K562 (cell line): ENCODE measurements around the gene SORT1. TPM values are rescaled to one million over a fixed set of nuclear protein-coding genes. Genes with fewer than 3 reads are reported as not detected.

ENCODE experiments used
- BACH1 ChIP-seq: fragments of 200-800 bp; sonication (Bioruptor generic); IDR thresholded peaks from 2 replicates; pipeline ENCODE4 v1.6.1; 2016; ENCODE audit warnings: missing genetic modification characterization, missing compliant biosample characterization
- CTCF ChIP-seq, 3 experiments: IDR thresholded peaks in 2 of 3; conservative IDR thresholded peaks in 1 of 3; 2 replicates each; pipeline ENCODE4 v1.5.1; 2011 to 2012; ENCODE audit warnings: low read length in 3 of 3, mild to moderate bottlenecking in 3 of 3, control low read depth in 2 of 3, improper control_type of control experiment in 1 of 3, inconsistent platforms in 1 of 3, low read depth in 1 of 3, mixed read lengths in 1 of 3, moderate library complexity in 1 of 3; ENCODE audit not compliant: insufficient read depth in 2 of 3
- HDAC1 ChIP-seq, 2 experiments: fragments of 450-650 bp; IDR thresholded peaks; 2 replicates each; pipeline ENCODE4 v1.6.1; 2016 to 2017; ENCODE audit warnings: inconsistent platforms in 1 of 2, mild to moderate bottlenecking in 1 of 2, moderate library complexity in 1 of 2
- HNRNPLL ChIP-seq: fragments of 200-400 bp; formaldehyde crosslinking; IDR thresholded peaks from 2 replicates; pipeline ENCODE4 v1.6.1; 2017; ENCODE audit warnings: low read length, low read depth, mild to moderate bottlenecking; ENCODE audit not compliant: poor library complexity, severe bottlenecking
- ILF3 ChIP-seq: fragments of 450-650 bp; IDR thresholded peaks from 2 replicates; pipeline ENCODE4 v1.6.1; 2018; ENCODE audit warnings: antibody characterized with exemption, mild to moderate bottlenecking, moderate library complexity, borderline replicate concordance
- KLF1 ChIP-seq: fragments of 450-650 bp; IDR thresholded peaks from 2 replicates; pipeline ENCODE4 v1.6.1; 2016; ENCODE audit warnings: missing genetic modification characterization, missing compliant biosample characterization
- KLF13 ChIP-seq: fragments of 450-650 bp; IDR thresholded peaks from 2 replicates; pipeline ENCODE4 v1.6.1; 2016; ENCODE audit warnings: missing genetic modification characterization, low read depth, mild to moderate bottlenecking, missing compliant biosample characterization, moderate library complexity, borderline replicate concordance
- LCOR ChIP-seq: sonication (generic); formaldehyde crosslinking; IDR thresholded peaks from 2 replicates; pipeline ENCODE4 v1.8.0; 2022; ENCODE audit warnings: mild to moderate bottlenecking, missing genetic modification reagents
- MNT ChIP-seq, 2 experiments: fragments of 450-650 bp; conservative IDR thresholded peaks; 2 replicates each; pipeline ENCODE4 v1.6.1; 2017; ENCODE audit warnings: mild to moderate bottlenecking in 2 of 2, moderate library complexity in 2 of 2
- MTA1 ChIP-seq: fragments of 450-650 bp; IDR thresholded peaks from 2 replicates; pipeline ENCODE4 v1.6.1; 2017; ENCODE audit warnings: borderline replicate concordance
- NR1H2 ChIP-seq: sonication (generic); formaldehyde crosslinking; IDR thresholded peaks from 2 replicates; pipeline ENCODE4 v1.4.0; 2020; ENCODE audit warnings: mild to moderate bottlenecking, missing genetic modification reagents
- POLR2A ChIP-seq: fragments of 450-650 bp; conservative IDR thresholded peaks from 2 replicates; pipeline ENCODE4 v1.6.1; 2016
- PPARD ChIP-seq: fragments of 250-450 bp; sonication (Bioruptor Pico); IDR thresholded peaks from 2 replicates; pipeline ENCODE4 v1.8.0; 2022; ENCODE audit warnings: inconsistent platforms, mild to moderate bottlenecking, moderate library complexity
- RBM14 ChIP-seq: fragments of 200-400 bp; formaldehyde crosslinking; IDR thresholded peaks from 2 replicates; pipeline ENCODE4 v1.6.1; 2018; ENCODE audit warnings: low read depth, mild to moderate bottlenecking, low read length, moderate library complexity, borderline replicate concordance; ENCODE audit not compliant: insufficient read depth
- RCOR1 ChIP-seq, 2 experiments: IDR thresholded peaks; 2 replicates each; pipeline ENCODE4 v1.6.1; 2012; ENCODE audit warnings: low read depth in 2 of 2, low read length in 2 of 2, borderline replicate concordance in 1 of 2, improper control_type of control experiment in 1 of 2
- TBL1XR1 ChIP-seq, 2 experiments: IDR thresholded peaks; 2 replicates each; pipeline ENCODE4 v1.6.1; 2012; ENCODE audit warnings: improper control_type of control experiment in 2 of 2, low read length in 2 of 2, mild to moderate bottlenecking in 1 of 2
- USF1 ChIP-seq: sonication (generic); formaldehyde crosslinking; IDR thresholded peaks from 2 replicates; pipeline ENCODE4 v1.9.0; 2022; ENCODE audit warnings: mild to moderate bottlenecking, missing genetic modification reagents
- ZFP1 ChIP-seq: fragments of 450-650 bp; formaldehyde crosslinking; IDR thresholded peaks from 2 replicates; pipeline ENCODE4 v1.4.0; 2020; ENCODE audit warnings: mild to moderate bottlenecking, mixed read lengths
- ZNF217 ChIP-seq: sonication (generic); formaldehyde crosslinking; IDR thresholded peaks from 2 replicates; pipeline ENCODE4 v1.8.0; 2022; ENCODE audit warnings: mild to moderate bottlenecking, missing genetic modification reagents
- ZNF232 ChIP-seq: sonication (generic); formaldehyde crosslinking; IDR thresholded peaks from 2 replicates; pipeline ENCODE4 v1.8.0; 2022; ENCODE audit warnings: mild to moderate bottlenecking, missing genetic modification reagents
- ZNF280B ChIP-seq: fragments of 250-450 bp; sonication (Bioruptor Pico); IDR thresholded peaks from 2 replicates; pipeline ENCODE4 v1.5.1; 2021; ENCODE audit warnings: mild to moderate bottlenecking
- polyA plus RNA-seq, 8 experiments: library from polyadenylated mRNA; depleted of rRNA in 4 of 8; stranded (reverse) in 5 of 8; unstranded in 3 of 8; fragments of >200 nt; fragmentation: Nextera tagmentation in 2 of 8; fragmentation: Illumina TruSeq in 1 of 8; extraction: Ambion mirVana in 2 of 8; extraction: Trizol in 1 of 8; gene quantifications; 2 replicates each; pipeline versions ENCODE4 v1.2.1 to v1.2.3, GENCODE V29; 2011 to 2014; ENCODE audit warnings: inconsistent platforms in 1 of 8, missing spikeins in 1 of 8
- total RNA-seq, 7 experiments: library from RNA; depleted of rRNA in 6 of 7; stranded (reverse); fragments of >200 nt in 6 of 7; fragmentation: Illumina TruSeq in 2 of 7; extraction: Trizol in 2 of 7; gene quantifications; 2 replicates each; pipeline versions ENCODE4 v1.2.1 to v1.2.3, GENCODE V29; 2011 to 2021; ENCODE audit warnings: low replicate concordance in 1 of 7

SORT1 gene
- total and polyA plus RNA-seq, 9 of the 15 experiments (the other 6 are each of a cell fraction or from before 2014, with no cell fraction given): 27.4 to 112 (median 65.0) TPM

GRCh38 chr1:109282952-109283747 is 114.6 kb downstream of the SORT1 start, which contains the start of gene PSRC1 (continued):
- TF ChIP-seq ZFP1 (CRISPR knock-in tag) (no peak), HNRNPLL (peak; percentile 29), POLR2A (peak; percentile 97), ZNF280B (CRISPR knock-in tag) (no peak), KLF1 (tag) (0 out of 2 replicates have a peak, but pooled peaks have one; percentile 69), PPARD (CRISPR knock-in tag) (no peak), NR1H2 (CRISPR knock-in tag) (0 out of 2 replicates have a peak, but pooled peaks have one; percentile 36), ILF3 (no peak), KLF13 (tag) (peak; percentile 28), LCOR (CRISPR knock-in tag) (peak; percentile 68), ZNF232 (no peak), RCOR1 (IDR thresholded peaks at IDR 0.05; ENCODE audit: borderline replicate concordance in 1 of 2, low read depth in 2 of 2, low read length in 2 of 2) (peak in 1 of 2 experiments; percentile 59; a peak in 2 of 4 replicates), MNT (conservative IDR thresholded peaks at IDR 0.05) (peak; percentile 82 to 94), ZNF217 (no peak), HDAC1 (IDR thresholded peaks at IDR 0.05) (peak in 1 of 2 experiments; percentile 96; a peak in 2 of 4 replicates), TBL1XR1 (IDR thresholded peaks at IDR 0.05; ENCODE audit: low read length in 2 of 2) (no peak), BACH1 (no peak), RBM14 (no peak), CTCF (IDR thresholded peaks at IDR 0.05 in 2 of 3, conservative IDR thresholded peaks at IDR 0.05 in 1 of 3; ENCODE audit: insufficient read depth in 2 of 3, low read depth in 1 of 3, low read length in 3 of 3) (peak; percentile 65 to 93 (median 76); a peak in 5 of 6 replicates), USF1 (CRISPR knock-in tag) (no peak), MTA1 (peak; percentile 35; the same call in 1 of the 2 replicates)
